HTR-8/SVneo (cell line): Measurements from ENCODE around the gene PKNOX2.

Experiments
- DNase-seq: peaks from one replicate; pipeline ENCODE4 v3.0.0; 2011; ENCODE audit warnings: low spot score, mixed read lengths; ENCODE audit not compliant: insufficient read length
- FAIRE-seq: peaks from 2 replicates; lab custom pipeline; 2011; peaks lifted over from hg19 to GRCh38; lab: Jason Lieb, UNC

Gene PKNOX2

GRCh38 chr11:125371431-125371935 is 206.9 kb downstream of the PKNOX2 start:
- no peak for FAIRE-seq
- no peak for DNase-seq

- FAIRE-seq (no peak), DNase-seq (no peak)
These were observed 207.5 kb downstream of the PKNOX2 start for GRCh38 chr11:125372088-125372487.

GRCh38 chr11:125372911-125373310 is 208.4 kb downstream of the PKNOX2 start:
- no peak for FAIRE-seq
- no peak for DNase-seq

GRCh38 chr11:125373426-125374391 is 209.2 kb downstream of the PKNOX2 start:
- FAIRE-seq (no peak), DNase-seq (no peak)

- no peak for FAIRE-seq
These were observed 209.8 kb downstream of the PKNOX2 start for GRCh38 chr11:125374398-125374797.

GRCh38 chr11:125375146-125375545 is 210.6 kb downstream of the PKNOX2 start:
- no peak for DNase-seq
- no peak for FAIRE-seq

More at GRCh38 chr11:125374398-125374797, 209.8 kb downstream of the PKNOX2 start:
- DNase-seq, result no peak

- DNase-seq (no peak), FAIRE-seq (no peak)
These were observed 211.6 kb downstream of the PKNOX2 start for GRCh38 chr11:125376117-125376516.

- FAIRE-seq (no peak), DNase-seq (no peak)
These were observed 212.3 kb downstream of the PKNOX2 start for GRCh38 chr11:125376856-125377255.

- DNase-seq (no peak), FAIRE-seq (no peak)
These were observed 213.5 kb downstream of the PKNOX2 start for GRCh38 chr11:125378083-125378482.

- FAIRE-seq (no peak), DNase-seq (no peak)
These were observed 214.0 kb downstream of the PKNOX2 start for GRCh38 chr11:125378571-125378970.

GRCh38 chr11:125379565-125379964 is 215.0 kb downstream of the PKNOX2 start:
- FAIRE-seq, result no peak
- DNase-seq, result no peak

GRCh38 chr11:125379981-125380380 is 215.4 kb downstream of the PKNOX2 start:
- DNase-seq, result no peak
- no peak for FAIRE-seq

- FAIRE-seq, result no peak
These were observed 216.3 kb downstream of the PKNOX2 start for GRCh38 chr11:125380756-125381445.

GRCh38 chr11:125381499-125382044 is 217.0 kb downstream of the PKNOX2 start:
- DNase-seq, result no peak
- no peak for FAIRE-seq

More at GRCh38 chr11:125380756-125381445, 216.3 kb downstream of the PKNOX2 start:
- no peak for DNase-seq

- FAIRE-seq (no peak), DNase-seq (no peak)
These were observed 217.8 kb downstream of the PKNOX2 start for GRCh38 chr11:125382314-125382791.

GRCh38 chr11:125382822-125383221 is 218.3 kb downstream of the PKNOX2 start:
- no peak for DNase-seq
- FAIRE-seq, result no peak

- FAIRE-seq (no peak), DNase-seq (no peak)
These were observed 220.3 kb downstream of the PKNOX2 start for GRCh38 chr11:125384825-125385224.

GRCh38 chr11:125387901-125388300 is 223.3 kb downstream of the PKNOX2 start:
- no peak for FAIRE-seq
- no peak for DNase-seq

GRCh38 chr11:125388611-125389010 is 224.1 kb downstream of the PKNOX2 start:
- no peak for FAIRE-seq

GRCh38 chr11:125389339-125390166 is 225.0 kb downstream of the PKNOX2 start:
- FAIRE-seq (no peak), DNase-seq (no peak)

More at GRCh38 chr11:125388611-125389010, 224.1 kb downstream of the PKNOX2 start:
- DNase-seq, result no peak
